Caco-2 (cell line): Measurements from ENCODE around the gene CAMKMT. TPM values are rescaled to one million over a fixed set of nuclear protein-coding genes. Genes with fewer than 3 reads are reported as not detected.

Source experiments
- BruUV-seq: library from RNA; stranded (reverse); fragments of 400-500 nt; replicated peaks from 2 replicates; lab custom pipeline; 2021; lab: Mats Ljungman, UMichigan
- CTCF ChIA-PET: fragments of 300-600 bp; sonication (Branson Sonifier 250); formaldehyde crosslinking; loops from one replicate; lab custom pipeline; 2022; ENCODE audit warnings: antibody characterized with exemption; lab: Charles Lee
- POLR2A ChIA-PET: fragments of 300-600 bp; sonication (Branson Sonifier 250); formaldehyde crosslinking; loops from one replicate; lab custom pipeline; 2022; ENCODE audit warnings: antibody characterized with exemption; lab: Charles Lee
- DNase-seq, 2 experiments: peaks; one replicate each; pipeline versions ENCODE4 v3.0.0 to v3.0.0-alpha.2; 2020 to 2022
- H3K27me3 ChIP-seq: replicated peaks from 2 replicates; pipeline ENCODE4 v1.6.0; 2011; ENCODE audit warnings: low read length; ENCODE audit not compliant: control insufficient read depth, insufficient read depth
- H3K36me3 ChIP-seq: 2 replicates; pipeline ENCODE4 v1.5.1; 2011; ENCODE audit warnings: low read length; ENCODE audit not compliant: control insufficient read depth, insufficient read depth
- H3K4me1 ChIP-seq: fragments of 250-450 bp; sonication (Bioruptor Pico); 2 replicates; pipeline ENCODE4 v1.5.1; 2020; ENCODE audit warnings: mild to moderate bottlenecking
- H3K4me3 ChIP-seq: 2 replicates; pipeline ENCODE4 v1.5.1; 2011; ENCODE audit warnings: low read depth, mild to moderate bottlenecking, control low read depth, low read length
- H3K9me3 ChIP-seq: fragments of 250-450 bp; sonication (Bioruptor Pico); 2 replicates; pipeline ENCODE4 v1.5.1; 2020; ENCODE audit warnings: mild to moderate bottlenecking, moderate library complexity
- H3K27ac Mint-ChIP-seq: one replicate; pipeline ENCODE4 v1.8.0; 2022; ENCODE audit warnings: mixed read lengths; ENCODE audit not compliant: unreplicated experiment
- H3K27me3 Mint-ChIP-seq: one replicate; pipeline ENCODE4 v1.8.0; 2022; ENCODE audit warnings: mixed read lengths; ENCODE audit not compliant: insufficient read depth, unreplicated experiment
- H3K36me3 Mint-ChIP-seq: one replicate; pipeline ENCODE4 v1.8.0; 2022; ENCODE audit warnings: mild to moderate bottlenecking, mixed read lengths; ENCODE audit not compliant: insufficient read depth, unreplicated experiment
- H3K4me1 Mint-ChIP-seq: one replicate; pipeline ENCODE4 v1.8.0; 2022; ENCODE audit warnings: low read depth, mixed read lengths; ENCODE audit not compliant: unreplicated experiment
- H3K4me3 Mint-ChIP-seq: one replicate; pipeline ENCODE4 v1.8.0; 2022; ENCODE audit warnings: mild to moderate bottlenecking, moderate library complexity, mixed read lengths; ENCODE audit not compliant: unreplicated experiment
- H3K9me3 Mint-ChIP-seq: one replicate; pipeline ENCODE4 v1.8.0; 2022; ENCODE audit warnings: mixed read lengths; ENCODE audit not compliant: unreplicated experiment
- intact Hi-C: fragments of 100-400 bp; cut with micrococcal nuclease; formaldehyde crosslinking; loops from one replicate; pipeline ENCODE4 v1.10.0; 2022; ENCODE audit not compliant: unreplicated experiment
- total RNA-seq: library from RNA; stranded (reverse); gene quantifications from 2 replicates; pipeline ENCODE4 v1.2.3, GENCODE V29; 2022
- TF ChIP-seq, protein P1 (sequence below), 2 experiments: fragments of 200-600 bp in 1 of 2; IDR thresholded peaks; 1 replicate in 1 of 2; 2 replicates in 1 of 2; pipeline versions ENCODE4 v1.5.1 to v1.8.0; 2011 to 2022; ENCODE audit warnings: antibody characterized with exemption in 1 of 2, control low read depth in 1 of 2, inconsistent platforms in 1 of 2, low read depth in 1 of 2, low read length in 1 of 2, mild to moderate bottlenecking in 1 of 2, moderate library complexity in 1 of 2; ENCODE audit not compliant: insufficient read depth in 1 of 2, severe bottlenecking in 1 of 2, unreplicated experiment in 1 of 2

CAMKMT gene
- total RNA-seq, 1 experiment from 2014 or later = 25.2 TPM

DNA sequence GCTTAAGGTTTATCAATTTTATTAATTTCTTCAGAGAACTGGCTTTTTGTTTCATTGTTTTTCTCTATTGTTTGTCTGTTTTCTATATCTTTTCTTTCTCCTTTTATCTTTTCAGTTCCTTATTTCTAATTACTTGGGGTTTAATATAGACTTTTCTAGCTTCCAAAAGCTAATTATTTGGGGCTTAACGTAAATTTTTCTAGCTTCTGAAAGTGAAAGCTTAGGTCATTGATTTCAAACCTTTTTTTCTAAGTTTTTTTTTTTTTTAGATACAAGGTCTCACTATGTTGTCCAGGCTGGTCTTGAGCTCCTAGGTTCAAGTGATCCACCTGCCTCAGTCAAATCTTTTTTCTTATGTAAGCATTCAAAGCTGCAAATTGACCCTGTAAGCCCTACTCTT is 266.6 kb downstream of the CAMKMT start:
- H3K4me1 ChIP-seq = no peaks in the 10 kb centered on the region
- intact Hi-C loops = no loop called here
- Mint-ChIP-seq H3K36me3 (no peaks in the 10 kb centered on the region), H3K27ac (no peak overlapping the region), H3K4me1 (no peaks in the 10 kb centered on the region), H3K9me3 (peaks cover 29% of the 10 kb centered on the region), H3K4me3 (no peak overlapping the region), H3K27me3 (no peaks in the 10 kb centered on the region)
- no peaks in the 10 kb centered on the region for H3K36me3 ChIP-seq
- TF ChIP-seq, protein P1, sequence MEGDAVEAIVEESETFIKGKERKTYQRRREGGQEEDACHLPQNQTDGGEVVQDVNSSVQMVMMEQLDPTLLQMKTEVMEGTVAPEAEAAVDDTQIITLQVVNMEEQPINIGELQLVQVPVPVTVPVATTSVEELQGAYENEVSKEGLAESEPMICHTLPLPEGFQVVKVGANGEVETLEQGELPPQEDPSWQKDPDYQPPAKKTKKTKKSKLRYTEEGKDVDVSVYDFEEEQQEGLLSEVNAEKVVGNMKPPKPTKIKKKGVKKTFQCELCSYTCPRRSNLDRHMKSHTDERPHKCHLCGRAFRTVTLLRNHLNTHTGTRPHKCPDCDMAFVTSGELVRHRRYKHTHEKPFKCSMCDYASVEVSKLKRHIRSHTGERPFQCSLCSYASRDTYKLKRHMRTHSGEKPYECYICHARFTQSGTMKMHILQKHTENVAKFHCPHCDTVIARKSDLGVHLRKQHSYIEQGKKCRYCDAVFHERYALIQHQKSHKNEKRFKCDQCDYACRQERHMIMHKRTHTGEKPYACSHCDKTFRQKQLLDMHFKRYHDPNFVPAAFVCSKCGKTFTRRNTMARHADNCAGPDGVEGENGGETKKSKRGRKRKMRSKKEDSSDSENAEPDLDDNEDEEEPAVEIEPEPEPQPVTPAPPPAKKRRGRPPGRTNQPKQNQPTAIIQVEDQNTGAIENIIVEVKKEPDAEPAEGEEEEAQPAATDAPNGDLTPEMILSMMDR (IDR thresholded peaks at IDR 0.05; ENCODE audit: insufficient read depth in 1 of 2, low read depth in 1 of 2, low read length in 1 of 2, severe bottlenecking in 1 of 2, unreplicated experiment in 1 of 2) = no peak
- no TSS peak for BruUV-seq
- no peak for DNase-seq
- H3K9me3 ChIP-seq = peaks cover 10% of the 10 kb centered on the region; the same call in 1 of the 2 replicates
- no peaks in the 10 kb centered on the region for H3K27me3 ChIP-seq
- ChIA-PET POLR2A (no interaction called here), CTCF (interaction anchor here (0.6 kb wide), 1 partner anchor 1022 kb away, joined by 3 read pairs; no protein-coding TSS in a partner anchor)
- no peak overlapping the region for H3K4me3 ChIP-seq

DNA sequence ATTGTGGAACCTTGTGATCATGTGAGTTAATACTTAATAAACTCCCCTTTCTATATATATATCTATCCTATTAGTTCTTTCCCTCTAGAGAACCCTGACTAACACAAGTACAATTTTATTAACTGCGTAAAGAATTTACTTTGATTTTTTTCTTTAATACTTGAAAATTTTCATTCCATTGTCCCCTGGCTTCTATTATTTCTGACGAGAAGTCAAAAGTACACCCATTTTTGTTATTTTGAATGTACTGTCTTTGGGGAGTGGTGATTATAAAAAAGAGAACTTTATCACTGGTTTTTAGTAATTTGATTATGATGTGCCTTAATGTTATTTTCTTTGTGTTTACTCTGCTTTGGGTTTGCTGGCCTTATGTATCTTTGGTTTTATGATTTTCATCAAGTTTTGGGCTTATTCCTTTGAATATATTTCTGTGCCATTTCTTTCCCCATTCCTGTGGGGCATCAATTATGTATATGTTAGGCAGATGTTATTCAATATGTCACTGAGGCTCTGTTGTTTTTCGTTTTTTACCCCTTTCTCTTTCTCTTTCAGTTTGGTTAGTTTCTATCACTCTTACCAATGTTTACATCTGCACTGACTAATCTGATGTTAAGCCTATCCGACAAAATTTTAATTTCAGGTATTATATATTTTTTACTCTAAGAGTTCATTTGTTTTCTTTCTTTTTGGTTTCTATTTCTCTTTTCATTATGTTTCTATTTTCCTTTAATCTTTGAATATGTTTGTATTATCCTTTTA is 271.4 kb downstream of the CAMKMT start:
- Histone ChIP-seq H3K27me3 (no peaks in the 10 kb centered on the region), H3K4me1 (no peaks in the 10 kb centered on the region), H3K4me3 (no peak overlapping the region), H3K36me3 (no peaks in the 10 kb centered on the region), H3K9me3 (peaks cover 12% of the 10 kb centered on the region; the same call in 1 of the 2 replicates)
- intact Hi-C loops = no loop called here
- Mint-ChIP-seq H3K4me3 (no peak overlapping the region), H3K36me3 (no peaks in the 10 kb centered on the region), H3K27ac (no peak overlapping the region), H3K27me3 (no peaks in the 10 kb centered on the region), H3K4me1 (no peaks in the 10 kb centered on the region), H3K9me3 (peaks cover 43% of the 10 kb centered on the region)
- DNase-seq = no peak
- POLR2A ChIA-PET = no interaction called here
- TF ChIP-seq, protein P1 (IDR thresholded peaks at IDR 0.05; ENCODE audit: insufficient read depth in 1 of 2, low read depth in 1 of 2, low read length in 1 of 2, severe bottlenecking in 1 of 2, unreplicated experiment in 1 of 2) = no peak
- no TSS peak for BruUV-seq
- CTCF ChIA-PET = no interaction called here

DNA sequence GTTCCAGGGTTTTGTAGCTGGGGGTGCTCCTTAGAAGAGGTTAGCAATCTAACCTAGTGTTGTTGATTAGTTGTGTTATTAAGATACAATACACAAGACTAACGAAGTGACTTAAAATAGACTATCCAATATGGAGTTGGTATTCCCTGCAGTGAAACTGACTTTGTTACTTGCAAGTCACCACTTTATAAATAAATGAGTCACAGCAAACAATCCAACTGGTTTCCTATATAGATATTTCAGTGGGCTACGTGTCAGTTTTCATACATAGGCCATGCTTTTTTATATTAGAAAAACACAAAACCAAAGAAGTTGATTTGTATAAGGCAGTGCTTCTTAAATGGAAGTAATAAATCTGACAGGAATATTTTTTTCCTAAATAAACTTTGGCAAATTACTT is 274.0 kb downstream of the CAMKMT start:
- intact Hi-C loops = no loop called here
- no peaks in the 10 kb centered on the region for H3K36me3 Mint-ChIP-seq
- CTCF ChIA-PET = no interaction called here
- no peak for DNase-seq
- TF ChIP-seq, protein P1 (IDR thresholded peaks at IDR 0.05; ENCODE audit: insufficient read depth in 1 of 2, low read depth in 1 of 2, low read length in 1 of 2, severe bottlenecking in 1 of 2, unreplicated experiment in 1 of 2) = no peak
- no peak overlapping the region for H3K27ac Mint-ChIP-seq
- POLR2A ChIA-PET = no interaction called here
- H3K27me3 Mint-ChIP-seq = no peaks in the 10 kb centered on the region
- Histone ChIP-seq H3K36me3 (no peaks in the 10 kb centered on the region), H3K27me3 (no peaks in the 10 kb centered on the region), H3K9me3 (peaks cover 12% of the 10 kb centered on the region; the same call in 1 of the 2 replicates), H3K4me3 (no peak overlapping the region), H3K4me1 (no peaks in the 10 kb centered on the region)
- peaks cover 35% of the 10 kb centered on the region for H3K9me3 Mint-ChIP-seq
- no TSS peak for BruUV-seq
- H3K4me1 Mint-ChIP-seq = no peaks in the 10 kb centered on the region
- H3K4me3 Mint-ChIP-seq = no peak overlapping the region
